Skin of body (tissue), 2 donors: Measurements from ENCODE around the gene CTNND2. TPM values are rescaled to one million over a fixed set of nuclear protein-coding genes. Genes with fewer than 3 reads are reported as not detected.
"Not testable (repeated sequence)": the region's sequence is repeated elsewhere in the genome, so short reads cannot be mapped to it uniquely, and the experiment has no call there.

Experiments
- DNase-seq: peaks from one replicate; lab custom pipeline; 2025; lab: John Stamatoyannopoulos, UW
- total RNA-seq: library from RNA; depleted of rRNA; stranded (reverse); fragments of >200 nt; gene quantifications from one replicate; pipeline ENCODE4 v1.2.3, GENCODE V29; 2014

CTNND2 gene
- total RNA-seq, 1 donor from 2014 or later: 1.4 TPM

DNA sequence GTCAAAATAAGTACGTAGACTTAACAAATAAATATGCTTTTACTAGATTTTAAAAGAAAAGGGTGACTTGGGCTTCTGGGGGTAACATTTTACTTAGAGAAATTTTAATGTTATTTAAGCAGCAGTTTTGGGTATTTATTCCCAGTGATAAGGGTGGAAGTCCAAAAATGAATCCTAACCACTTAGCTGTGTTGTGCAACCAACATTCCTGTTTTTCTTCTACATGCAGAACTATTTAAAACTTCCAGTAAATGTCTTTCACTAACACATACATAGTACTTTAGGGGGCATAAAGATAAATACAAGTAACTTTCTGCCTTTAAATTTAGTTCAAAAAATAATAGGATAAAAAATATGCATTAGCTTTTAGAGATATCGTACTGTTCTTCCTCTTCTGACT is 436.7 kb downstream of the CTNND2 start:
- DNase-seq: no peak

DNA sequence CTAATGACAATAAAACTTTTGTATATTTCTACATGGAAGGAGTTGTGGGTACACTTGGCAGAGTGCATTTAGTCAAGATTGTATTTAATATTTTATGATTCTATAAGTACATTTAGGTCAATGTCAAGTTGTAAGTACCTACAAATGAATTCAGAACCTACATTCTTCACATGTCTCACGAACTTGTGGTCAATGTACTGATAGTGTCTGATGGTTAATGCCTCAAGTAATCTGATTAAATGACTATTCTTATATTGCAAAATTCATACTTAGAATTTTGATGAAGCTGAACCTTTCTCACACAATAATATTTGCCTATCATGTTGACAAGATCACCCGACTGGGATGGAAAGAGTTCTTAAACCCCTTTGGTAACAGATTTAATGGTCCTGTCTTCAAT is 444.5 kb downstream of the CTNND2 start:
- no peak for DNase-seq

DNA sequence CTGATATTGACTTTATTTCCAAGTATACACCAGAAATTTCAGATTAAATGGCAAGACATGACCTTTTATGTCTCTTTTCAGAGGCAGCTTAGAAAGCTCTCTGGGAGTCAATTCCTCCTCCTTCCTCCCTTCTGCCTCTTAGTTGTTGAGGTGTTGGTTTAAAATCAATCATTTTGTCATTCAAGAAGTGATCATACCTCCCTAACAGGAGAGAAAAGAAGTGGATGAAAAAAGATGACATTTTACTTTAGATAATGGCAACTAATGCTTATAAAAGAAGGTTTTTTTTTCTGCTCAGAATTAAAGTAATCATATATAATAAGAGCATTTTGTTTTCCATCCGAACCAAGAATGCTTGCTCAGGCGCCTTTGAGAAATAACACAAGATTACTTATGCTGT is 448.7 kb downstream of the CTNND2 start:
- no peak for DNase-seq

DNA sequence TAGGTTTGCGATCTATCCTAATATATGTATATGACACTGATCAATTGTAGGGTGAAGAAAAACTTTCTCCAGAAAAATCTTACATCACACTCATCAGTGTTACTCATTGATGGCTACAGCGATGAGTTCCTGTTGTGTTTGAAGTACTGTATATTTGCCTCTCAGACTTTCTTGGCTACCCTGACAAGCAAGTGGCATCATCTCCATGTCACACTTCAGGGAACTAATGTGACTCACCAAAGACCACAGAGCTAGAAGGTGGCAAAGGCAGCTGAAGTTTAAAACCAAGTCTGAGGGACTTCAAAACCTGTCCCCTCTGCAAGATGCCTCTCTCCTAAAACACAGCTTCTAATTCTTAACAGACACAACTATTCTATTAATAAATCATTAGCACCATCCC is 451.4 kb downstream of the CTNND2 start:
- DNase-seq: no peak

DNA sequence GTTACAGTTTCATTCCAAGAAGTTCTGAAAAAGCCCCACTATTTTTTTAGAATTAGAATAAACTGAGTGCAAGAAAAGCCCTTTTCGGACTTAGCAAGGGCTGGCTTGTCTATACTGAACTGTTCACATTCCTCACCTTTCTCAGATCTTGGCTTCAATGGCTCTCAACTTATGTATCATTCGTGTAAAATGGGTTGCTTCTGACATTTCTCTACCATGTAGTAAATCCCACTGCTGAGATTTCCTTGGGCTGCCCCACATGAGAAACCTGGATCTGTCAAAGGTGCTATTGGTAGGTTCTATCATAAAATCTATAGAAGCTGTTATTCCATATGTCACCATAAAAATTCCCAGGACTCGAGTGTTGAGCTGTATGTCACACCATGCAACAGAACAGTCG is 454.3 kb downstream of the CTNND2 start:
- DNase-seq: no peak

DNA sequence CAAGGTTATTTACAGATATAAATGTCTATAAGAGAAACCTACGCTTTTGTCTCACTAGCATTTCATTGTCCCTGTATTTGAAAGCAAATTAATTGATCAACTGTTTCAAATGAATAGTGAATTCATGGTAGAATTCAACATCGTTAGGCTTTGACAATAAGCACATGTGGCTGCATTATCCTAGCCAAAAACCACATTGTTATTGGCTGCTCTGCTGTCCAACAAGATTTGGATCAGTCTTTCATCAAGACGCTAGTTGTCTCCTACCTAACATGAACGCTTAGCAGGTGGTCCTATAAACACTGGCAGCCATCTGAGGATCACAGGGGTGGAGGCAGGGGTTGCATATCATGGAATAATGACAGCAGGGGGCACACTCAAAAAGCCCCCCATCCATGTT is 455.0 kb downstream of the CTNND2 start:
- DNase-seq: no peak

DNA sequence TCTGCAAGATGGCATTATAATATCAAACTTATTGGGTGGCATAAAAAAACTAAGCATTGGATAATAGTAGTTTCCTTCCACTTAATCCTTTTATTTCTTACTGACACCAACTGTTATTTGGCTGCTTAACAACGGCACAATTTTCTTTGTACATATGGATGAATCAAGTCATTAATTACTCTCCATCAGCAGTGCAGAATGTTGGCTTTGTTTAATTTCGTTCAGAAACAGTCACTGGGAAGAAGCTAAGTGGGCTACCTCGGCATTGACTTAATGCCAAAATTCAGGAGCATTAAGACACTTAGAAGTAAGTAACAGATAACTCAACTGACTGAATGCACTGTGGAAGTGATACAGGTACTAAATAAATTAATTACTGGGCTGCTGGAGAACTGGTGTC is 460.4 kb downstream of the CTNND2 start:
- no peak for DNase-seq

DNA sequence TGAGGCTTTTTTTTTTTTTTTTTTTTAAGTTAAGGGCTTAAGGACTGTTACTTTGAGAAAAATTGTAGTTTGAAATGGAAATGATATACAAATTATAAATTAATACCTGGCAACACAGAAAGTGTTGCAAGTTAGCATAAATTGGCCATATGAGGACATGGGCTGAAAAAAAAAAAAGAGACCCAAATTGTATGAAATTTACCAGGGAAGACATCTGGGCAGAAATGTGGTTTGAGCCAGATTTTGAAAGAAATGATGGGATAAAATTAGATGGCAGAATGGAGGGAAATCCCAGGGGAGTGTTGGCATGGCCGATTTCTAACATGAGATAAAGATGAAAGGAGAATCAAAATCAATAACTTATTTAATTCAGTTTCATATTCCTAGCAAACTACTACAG is 472.1 kb downstream of the CTNND2 start:
- no peak for DNase-seq

DNA sequence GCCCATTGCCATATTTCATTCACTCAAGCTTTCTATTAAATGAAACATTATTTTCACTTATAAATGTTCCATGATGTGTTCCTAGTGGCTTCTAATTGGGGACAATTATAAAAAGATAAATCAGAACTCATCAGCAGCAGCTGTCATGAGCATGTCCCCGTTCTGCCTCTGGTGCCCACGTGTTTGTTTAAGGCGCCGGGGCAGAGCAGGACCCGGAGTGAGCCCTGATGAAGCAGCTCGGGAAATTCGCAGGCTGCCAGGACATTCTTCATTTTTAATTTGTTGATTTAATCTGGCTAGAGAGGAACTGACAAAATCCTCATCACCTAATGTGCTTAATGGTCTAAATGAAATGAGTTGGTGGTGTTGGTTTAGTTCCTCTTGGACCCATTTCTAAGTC is 475.0 kb downstream of the CTNND2 start:
- DNase-seq: no peak

DNA sequence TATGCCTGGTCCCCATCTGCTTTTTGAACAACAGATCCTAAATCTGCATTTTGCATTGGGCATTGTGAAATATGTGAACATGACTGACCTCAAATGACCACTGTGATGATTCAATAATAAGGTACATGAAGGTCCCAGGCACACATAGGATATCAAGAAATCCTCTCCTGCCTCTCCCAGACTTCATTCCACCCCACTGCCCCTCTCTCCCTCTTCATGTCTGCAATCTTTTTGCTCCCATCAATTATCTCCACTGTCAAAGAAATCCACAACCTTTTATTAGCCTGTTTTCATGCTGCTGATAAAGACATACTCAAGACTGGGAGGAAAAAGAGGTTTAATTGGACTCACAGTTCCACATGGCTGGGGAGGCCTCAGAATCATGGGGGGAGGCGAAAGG is 476.7 kb downstream of the CTNND2 start:
- DNase-seq: no peak

DNA sequence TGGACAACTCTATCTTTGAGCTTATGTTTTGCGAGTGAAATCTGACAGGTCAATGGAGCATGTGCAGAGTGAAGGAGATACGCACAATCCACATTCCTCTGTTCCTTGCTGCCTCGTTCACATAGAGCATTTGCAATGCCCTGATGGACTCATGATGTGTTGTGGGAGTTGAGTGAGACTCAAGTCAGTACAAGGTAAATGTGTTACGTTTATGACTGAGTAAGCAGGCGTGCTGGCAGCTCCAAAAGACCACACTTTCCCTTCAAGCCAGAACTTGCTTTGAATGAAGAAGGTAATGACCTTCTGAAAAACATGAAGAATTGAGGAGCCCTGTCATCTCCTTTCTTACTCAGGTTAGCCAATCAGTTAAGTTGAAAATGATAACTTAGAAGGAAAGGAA is 477.8 kb downstream of the CTNND2 start:
- DNase-seq: no peak

DNA sequence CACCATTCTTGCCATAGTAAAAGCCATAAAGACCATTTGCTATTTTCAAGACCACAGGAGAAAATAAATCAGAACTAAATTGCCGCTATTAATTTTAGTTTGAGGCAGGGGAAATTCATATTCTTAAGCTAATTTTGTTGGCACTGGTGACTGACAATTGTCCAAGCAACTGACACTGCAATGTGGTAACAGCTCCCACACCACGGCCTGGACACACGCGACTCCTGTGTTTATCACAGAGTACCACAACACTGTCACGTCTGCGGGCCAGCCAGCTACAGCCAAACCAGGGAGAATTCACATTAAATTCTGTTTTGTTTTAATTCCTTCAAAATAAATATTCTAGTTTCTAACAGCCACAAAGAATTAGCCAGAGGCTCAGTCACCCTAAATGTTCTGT is 481.9 kb downstream of the CTNND2 start:
- no peak for DNase-seq

DNA sequence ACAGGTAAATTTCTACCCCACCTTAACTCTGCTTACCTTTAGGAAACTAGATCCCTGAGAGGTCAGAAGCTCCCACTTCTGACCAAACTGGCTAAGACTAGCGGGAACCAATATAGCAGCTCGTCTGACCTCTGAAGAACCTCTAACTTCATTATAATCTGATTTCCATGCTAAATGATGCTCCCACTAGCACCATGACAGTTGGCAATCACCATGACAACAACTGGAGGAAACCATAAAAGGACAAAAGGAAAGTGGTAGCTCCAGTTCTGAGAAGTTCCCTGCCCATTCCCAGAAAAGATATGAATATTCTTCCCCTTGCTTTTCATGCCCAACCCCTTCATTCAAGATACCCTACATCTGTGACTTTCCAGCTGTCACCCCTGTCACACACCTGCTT is 483.3 kb downstream of the CTNND2 start:
- DNase-seq: no peak

DNA sequence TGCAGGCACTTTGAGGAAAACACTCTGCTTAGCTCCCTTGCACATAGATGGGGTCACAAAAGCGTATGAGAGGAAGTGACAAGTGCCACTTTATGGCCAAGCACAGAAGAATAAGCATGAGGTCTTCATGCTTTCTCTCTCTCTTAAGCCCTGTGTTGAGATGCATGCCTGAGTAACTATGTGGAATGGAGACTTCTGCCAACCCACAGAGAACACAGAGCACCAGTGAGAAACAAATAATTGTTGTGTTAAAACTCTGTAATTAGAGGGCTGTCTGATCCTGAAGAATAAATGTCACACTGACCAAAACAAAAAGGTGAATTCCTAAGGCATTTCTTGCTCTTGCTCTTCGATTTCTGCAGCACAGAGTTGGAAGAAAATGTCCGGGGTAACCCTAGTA is 488.5 kb downstream of the CTNND2 start:
- DNase-seq: no peak

DNA sequence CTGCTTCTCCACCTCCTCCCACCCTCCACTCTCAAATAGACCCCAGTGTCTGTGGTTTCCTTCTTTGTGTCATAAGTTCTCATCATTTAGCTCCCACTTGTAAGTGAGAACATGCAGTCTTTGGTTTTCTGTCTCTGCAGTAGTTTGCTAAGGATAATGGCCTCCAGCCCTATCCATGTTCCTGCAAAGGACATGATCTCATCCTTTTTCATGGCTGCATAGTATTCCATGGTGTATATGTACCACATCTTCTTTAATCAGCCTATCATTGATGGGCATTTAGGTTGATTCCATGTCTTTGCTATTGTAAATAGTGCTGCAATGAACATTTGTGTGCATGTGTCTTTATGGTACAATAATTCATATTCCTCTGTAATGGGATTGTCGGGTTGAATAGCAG is 489.5 kb downstream of the CTNND2 start:
- not testable (repeated sequence) for DNase-seq

DNA sequence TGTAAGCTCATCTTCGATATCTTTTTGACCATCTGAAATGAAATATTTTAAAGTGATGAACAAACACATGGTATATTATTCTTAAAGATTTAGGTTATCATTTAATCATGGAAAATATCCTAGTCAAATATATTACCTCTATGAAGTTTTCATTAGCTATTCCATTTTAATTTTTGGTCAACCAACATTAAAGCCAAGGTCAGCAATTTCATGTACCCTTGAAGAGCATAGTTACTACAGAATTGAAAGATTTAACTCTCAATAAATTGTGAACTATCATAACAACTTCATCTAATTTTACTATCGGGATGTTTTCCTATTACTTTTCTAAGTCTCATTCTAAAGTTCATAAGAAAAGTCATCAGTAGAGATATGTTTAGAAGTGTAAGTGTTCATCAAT is 492.6 kb downstream of the CTNND2 start:
- DNase-seq: no peak

DNA sequence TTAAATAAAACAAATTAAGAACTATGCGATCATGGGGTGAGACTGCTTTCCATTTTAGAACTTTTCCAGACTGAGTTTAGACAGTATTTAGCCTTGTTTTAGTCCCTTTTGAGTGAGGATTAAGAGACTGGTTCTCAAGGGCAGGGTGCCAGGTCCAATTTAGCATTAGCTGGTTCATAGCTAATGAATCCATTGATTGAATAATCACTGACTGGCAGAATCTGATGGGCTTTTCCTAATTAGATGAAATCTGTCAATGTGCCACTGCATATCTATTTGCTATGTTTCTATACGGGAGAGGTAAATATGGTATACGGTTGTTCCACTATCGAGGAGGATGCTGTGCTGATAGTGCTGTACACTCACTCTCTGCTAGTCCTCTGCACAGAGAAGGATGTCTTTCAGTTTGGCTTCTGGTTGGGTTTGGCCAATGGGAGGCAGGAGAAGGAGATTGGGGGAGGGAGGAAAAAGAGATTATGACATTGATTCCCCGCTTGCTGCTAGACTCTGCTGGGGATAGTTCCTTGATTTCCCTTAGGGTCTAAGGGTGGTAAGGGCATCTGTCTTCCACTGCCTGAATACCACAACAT is 496.6 kb downstream of the CTNND2 start:
- DNase-seq: no peak

DNA sequence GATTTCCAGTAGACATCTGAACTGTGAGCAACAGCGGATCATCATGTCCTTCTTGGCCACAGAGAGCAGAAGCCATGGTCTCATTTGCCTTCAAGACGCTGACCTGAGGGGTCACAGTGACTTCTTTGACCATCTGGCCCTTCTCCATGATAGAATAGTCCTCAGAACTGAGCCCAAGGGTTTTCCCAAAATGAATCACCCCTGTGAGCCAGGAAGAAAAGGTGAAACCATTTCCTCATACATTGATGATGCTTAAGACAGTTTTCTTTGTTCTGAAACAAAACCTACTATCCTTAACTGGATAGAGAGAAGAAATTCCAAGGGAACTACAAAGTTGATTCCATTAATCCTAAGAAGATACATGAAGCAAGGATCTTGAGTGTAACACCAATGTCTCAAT is 503.9 kb downstream of the CTNND2 start:
- no peak for DNase-seq

DNA sequence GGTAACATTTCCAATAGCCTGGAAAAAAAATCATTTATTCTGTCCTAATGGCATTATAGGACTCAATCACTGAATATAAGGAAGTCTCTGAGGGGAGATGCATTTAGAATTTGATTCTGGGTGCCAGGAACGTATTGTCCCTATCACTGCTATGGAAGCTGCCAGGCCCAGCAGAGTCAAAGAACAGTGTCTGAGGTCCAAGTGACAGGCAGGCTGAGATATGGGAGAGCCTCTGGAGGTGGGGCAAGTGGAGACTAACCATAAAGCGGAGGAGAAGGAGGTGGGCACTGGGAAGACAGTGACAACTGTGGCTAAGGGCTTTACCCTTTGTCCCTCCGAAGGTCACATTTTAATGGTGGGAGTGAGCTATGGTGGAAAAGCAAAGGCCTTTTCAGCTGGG is 505.5 kb downstream of the CTNND2 start:
- no peak for DNase-seq

DNA sequence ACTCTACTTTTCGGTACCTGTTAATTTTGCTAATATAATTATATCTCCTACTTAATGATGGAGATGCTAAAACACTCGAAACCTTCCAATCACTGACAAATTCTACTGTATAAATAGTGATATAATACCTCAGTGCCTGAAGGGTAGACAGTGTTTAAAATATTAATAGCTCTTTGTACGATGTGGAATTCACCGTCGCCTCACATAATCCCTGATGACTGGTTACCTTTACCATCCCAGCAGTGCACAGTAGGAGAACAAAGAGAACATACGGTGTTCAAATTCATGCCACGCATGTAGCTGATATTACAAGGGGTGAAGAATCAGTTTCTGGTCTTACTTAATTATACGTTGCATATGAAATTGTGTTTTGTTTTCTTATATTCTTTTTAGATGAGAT is 506.7 kb downstream of the CTNND2 start:
- DNase-seq: no peak

DNA sequence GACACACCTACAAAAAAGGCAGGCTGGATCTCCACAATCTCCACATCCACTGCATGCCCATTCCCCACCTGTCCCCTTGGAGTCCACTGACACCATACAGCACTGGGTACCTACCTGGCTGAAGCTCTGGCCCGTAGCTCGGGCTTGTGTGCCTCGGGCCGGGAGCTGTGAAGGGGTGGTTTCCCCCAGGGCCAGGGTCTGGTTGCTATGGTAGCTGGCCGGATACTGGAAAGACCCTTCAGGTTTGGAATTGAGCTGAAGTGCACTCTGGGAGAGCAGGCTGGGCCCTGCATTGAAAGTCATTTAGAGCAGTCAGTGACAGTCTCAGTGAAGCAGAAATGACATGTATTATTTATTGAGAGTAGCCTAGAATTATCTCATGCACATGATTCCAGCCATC is 507.3 kb downstream of the CTNND2 start:
- no peak for DNase-seq

DNA sequence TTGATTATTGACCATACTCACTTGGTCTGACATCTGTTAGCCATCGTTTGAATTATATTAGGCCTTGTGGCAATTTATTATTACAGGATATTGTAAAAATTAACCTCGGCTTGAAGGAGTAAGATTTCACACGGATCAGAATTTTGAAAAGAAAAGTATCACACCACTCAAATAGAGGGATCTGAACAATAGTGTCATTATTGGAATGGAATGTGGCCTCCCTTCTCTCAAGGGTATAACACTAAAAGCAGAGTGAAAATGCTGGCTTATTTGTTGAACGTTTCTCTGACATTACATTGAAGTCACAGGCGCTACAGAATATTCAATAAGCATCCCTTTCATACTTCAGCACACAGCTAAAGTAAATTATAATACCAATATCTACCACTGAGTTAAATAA is 509.3 kb downstream of the CTNND2 start:
- no peak for DNase-seq

DNA sequence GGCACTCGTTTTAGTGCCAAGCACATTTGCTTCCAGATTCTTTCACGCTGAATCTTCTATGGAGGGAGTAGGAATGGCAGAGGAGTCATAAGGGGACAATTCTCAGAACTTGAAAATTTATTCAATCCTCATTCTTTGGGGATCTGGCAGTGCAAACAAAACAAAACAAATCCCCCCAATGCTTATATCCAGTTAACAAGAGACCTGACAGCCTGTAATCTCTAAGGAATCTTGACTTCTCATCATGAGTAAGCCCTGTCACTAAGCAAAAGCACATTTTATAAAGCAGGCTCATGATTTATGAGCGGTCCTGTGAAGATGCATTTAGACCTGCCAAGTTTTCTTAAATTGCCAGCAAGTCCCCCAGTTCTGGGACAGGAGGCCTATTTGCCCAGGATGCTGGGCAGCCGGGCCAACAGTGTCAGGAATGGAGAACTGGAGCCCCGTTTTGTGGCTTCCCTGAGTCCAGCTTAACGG is 513.9 kb downstream of the CTNND2 start:
- DNase-seq: no peak

DNA sequence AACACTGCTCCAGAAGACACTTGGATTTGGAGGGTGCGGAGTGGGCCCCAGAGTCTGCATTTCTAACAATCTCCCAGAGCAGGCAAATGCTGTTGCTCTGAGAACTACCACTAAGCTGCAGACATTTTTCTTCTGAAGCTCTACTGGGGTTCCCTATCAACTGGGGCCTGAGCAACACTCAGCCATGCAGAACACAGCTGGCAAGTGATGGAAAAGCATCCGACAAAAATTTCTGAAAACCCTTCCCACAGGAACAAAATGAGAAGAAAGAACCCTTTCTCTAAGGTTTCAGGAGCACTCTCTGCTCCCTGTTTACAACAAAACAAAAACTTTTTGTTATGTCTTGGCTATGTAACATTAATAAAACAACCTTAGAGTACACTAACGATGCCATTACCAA is 516.9 kb downstream of the CTNND2 start:
- no peak for DNase-seq
